ENCODE measurements around the gene SYNPO2.

Gene SYNPO2

GRCh38 chr4:119048446-119048845 lies 159.8 kb downstream of the SYNPO2 start:
- TF ChIP-seq YY1 (IDR thresholded peaks at IDR 0.05; ENCODE audit: low read depth) (no peak), CEBPB (IDR thresholded peaks at IDR 0.05) (no peak), FOXM1 (IDR thresholded peaks at IDR 0.05; ENCODE audit: borderline replicate concordance, low read depth) (no peak), EP300 (IDR thresholded peaks at IDR 0.05; ENCODE audit: borderline replicate concordance) (no peak), CREB1 (IDR thresholded peaks at IDR 0.05; ENCODE audit: low read depth) (no peak), TEAD4 (IDR thresholded peaks at IDR 0.05) (no peak), TAF1 (IDR thresholded peaks at IDR 0.05; ENCODE audit: low read depth) (no peak), REST (IDR thresholded peaks at IDR 0.05; ENCODE audit: low read depth) (no peak), ZBTB7A (IDR thresholded peaks at IDR 0.05; ENCODE audit: low read depth) (no peak), USF1 (IDR thresholded peaks at IDR 0.05) (no peak), NFIC (IDR thresholded peaks at IDR 0.05) (no peak), MAX (IDR thresholded peaks at IDR 0.05) (no peak)

GRCh38 chr4:119049342-119049741 lies 160.7 kb downstream of the SYNPO2 start:
- TF ChIP-seq YY1 (IDR thresholded peaks at IDR 0.05; ENCODE audit: low read depth) (no peak), FOXM1 (IDR thresholded peaks at IDR 0.05; ENCODE audit: borderline replicate concordance, low read depth) (no peak)

- TF ChIP-seq FOXM1 (IDR thresholded peaks at IDR 0.05; ENCODE audit: borderline replicate concordance, low read depth) = no peak
- TF ChIP-seq YY1 (IDR thresholded peaks at IDR 0.05; ENCODE audit: low read depth) = no peak
- no peak for TF ChIP-seq MAX (IDR thresholded peaks at IDR 0.05)
- no peak for TF ChIP-seq TAF1 (IDR thresholded peaks at IDR 0.05; ENCODE audit: low read depth)
- no peak for TF ChIP-seq CREB1 (IDR thresholded peaks at IDR 0.05; ENCODE audit: low read depth)
- TF ChIP-seq USF1 (IDR thresholded peaks at IDR 0.05) = no peak
- no peak for TF ChIP-seq CEBPB (IDR thresholded peaks at IDR 0.05)
- no peak for TF ChIP-seq NFIC (IDR thresholded peaks at IDR 0.05)
- TF ChIP-seq TEAD4 (IDR thresholded peaks at IDR 0.05) = no peak
- no peak for TF ChIP-seq TCF12 (IDR thresholded peaks at IDR 0.05; ENCODE audit: low read depth)
- TF ChIP-seq RAD21 (IDR thresholded peaks at IDR 0.05; ENCODE audit: low read depth) = no peak
- no peak for TF ChIP-seq EP300 (IDR thresholded peaks at IDR 0.05; ENCODE audit: borderline replicate concordance)
- TF ChIP-seq ZBTB7A (IDR thresholded peaks at IDR 0.05; ENCODE audit: low read depth) = no peak
- TF ChIP-seq REST (IDR thresholded peaks at IDR 0.05; ENCODE audit: low read depth) = no peak
- no peak for TF ChIP-seq EGR1 (IDR thresholded peaks at IDR 0.05)
Observed at GRCh38 chr4:119050527-119051090, 162.0 kb downstream of the SYNPO2 start.

GRCh38 chr4:119053245-119053644 lies 164.6 kb downstream of the SYNPO2 start:
- TF ChIP-seq REST (IDR thresholded peaks at IDR 0.05; ENCODE audit: low read depth) (no peak), EP300 (IDR thresholded peaks at IDR 0.05; ENCODE audit: borderline replicate concordance) (no peak), CREB1 (IDR thresholded peaks at IDR 0.05; ENCODE audit: low read depth) (no peak), MAX (IDR thresholded peaks at IDR 0.05) (no peak), TEAD4 (IDR thresholded peaks at IDR 0.05) (no peak), NFIC (IDR thresholded peaks at IDR 0.05) (no peak), CEBPB (IDR thresholded peaks at IDR 0.05) (no peak), ZBTB7A (IDR thresholded peaks at IDR 0.05; ENCODE audit: low read depth) (no peak), YY1 (IDR thresholded peaks at IDR 0.05; ENCODE audit: low read depth) (no peak), EGR1 (IDR thresholded peaks at IDR 0.05) (no peak), RAD21 (IDR thresholded peaks at IDR 0.05; ENCODE audit: low read depth) (no peak), TAF1 (IDR thresholded peaks at IDR 0.05; ENCODE audit: low read depth) (no peak)
